Panc1 (cell line): ENCODE results near the gene PTGES. TPM values are rescaled to one million over a fixed set of nuclear protein-coding genes. Genes with fewer than 3 reads are reported as not detected.

Source experiments
- ATAC-seq: fragments of 200-7000 bp; cut with Tn5 transposase; 2 replicates; pipeline ENCODE4 v1.9.1; 2020; ENCODE audit warnings: mild to moderate bottlenecking, moderate library complexity
- BruUV-seq: library from RNA; stranded (reverse); fragments of 400-500 nt; replicated peaks from 2 replicates; lab custom pipeline; 2021; lab: Mats Ljungman, UMichigan
- CTCF ChIA-PET: fragments of 300-600 bp; sonication (Branson Sonifier 250); formaldehyde crosslinking; loops from one replicate; lab custom pipeline; 2022; ENCODE audit warnings: antibody characterized with exemption; lab: Charles Lee
- POLR2A ChIA-PET: fragments of 300-600 bp; sonication (Branson Sonifier 250); formaldehyde crosslinking; loops from one replicate; lab custom pipeline; 2022; ENCODE audit warnings: antibody characterized with exemption; lab: Charles Lee
- DNase-seq: peaks from one replicate; pipeline ENCODE4 v3.0.0-alpha.2; 2010; ENCODE audit warnings: low read depth, low spot score
- H3K27ac ChIP-seq: 2 replicates; pipeline ENCODE4 v1.5.1; 2011; ENCODE audit warnings: mild to moderate bottlenecking, low read length, inconsistent platforms
- H3K27me3 ChIP-seq: fragments of 200-500 bp; sonication (Bioruptor generic); 2 replicates; pipeline ENCODE4 v1.6.0; 2014; ENCODE audit warnings: low read length, inconsistent platforms; ENCODE audit not compliant: control insufficient read depth, insufficient read depth
- H3K36me3 ChIP-seq: fragments of 200-500 bp; sonication (Bioruptor generic); 2 replicates; pipeline ENCODE4 v1.5.1; 2014; ENCODE audit warnings: inconsistent platforms, mild to moderate bottlenecking, low read length, moderate library complexity; ENCODE audit not compliant: control insufficient read depth, insufficient read depth
- H3K4me1 ChIP-seq: 2 replicates; pipeline ENCODE4 v1.5.1; 2011; ENCODE audit warnings: inconsistent platforms, mild to moderate bottlenecking, low read length, moderate library complexity; ENCODE audit not compliant: control insufficient read depth, insufficient read depth
- H3K4me3 ChIP-seq, 2 experiments: 2 replicates each; pipeline ENCODE4 v1.5.1; 2011 to 2012; ENCODE audit warnings: low read depth in 2 of 2, low read length in 2 of 2, mild to moderate bottlenecking in 2 of 2, inconsistent platforms in 1 of 2, moderate library complexity in 1 of 2
- H3K9me3 ChIP-seq: fragments of 200-500 bp; sonication (Bioruptor generic); 2 replicates; pipeline ENCODE4 v1.5.1; 2014; ENCODE audit warnings: low read depth, mild to moderate bottlenecking, inconsistent platforms, low read length, moderate library complexity; ENCODE audit not compliant: control insufficient read depth, insufficient read depth
- POLR2AphosphoS5 ChIP-seq: IDR thresholded peaks from 2 replicates; pipeline ENCODE4 v1.6.1; 2012; ENCODE audit warnings: mild to moderate bottlenecking, low read depth, low read length, moderate library complexity
- SIN3A ChIP-seq: IDR thresholded peaks from 2 replicates; pipeline ENCODE4 v1.6.1; 2012; ENCODE audit warnings: low read depth, mild to moderate bottlenecking, low read length, moderate library complexity, borderline replicate concordance; ENCODE audit not compliant: insufficient read depth
- TCF7L2 ChIP-seq: IDR thresholded peaks from 2 replicates; pipeline ENCODE4 v1.6.1; 2011; ENCODE audit warnings: mild to moderate bottlenecking, low read depth, low read length, inconsistent platforms
- in situ Hi-C: cut with HindIII; loops from 2 replicates; pipeline ENCODE4 v1.10.0; 2016; ENCODE audit warnings: low sequenced_read_pairs, low pct_unique_long_range_greater_than_20kb
- intact Hi-C: fragments of 100-400 bp; cut with micrococcal nuclease; formaldehyde crosslinking; loops from one replicate; pipeline ENCODE4 v1.10.0; 2022; ENCODE audit not compliant: unreplicated experiment
- total RNA-seq: library from RNA; stranded (reverse); gene quantifications from one replicate; pipeline ENCODE4 v1.2.1, GENCODE V29; 2021; ENCODE audit not compliant: unreplicated experiment
- TF ChIP-seq, protein P1 (sequence below): fragments of 450-650 bp; IDR thresholded peaks from 2 replicates; pipeline ENCODE4 v1.5.1; 2017; ENCODE audit warnings: mild to moderate bottlenecking
- TF ChIP-seq, protein P2 (sequence below), 2 experiments: IDR thresholded peaks; 2 replicates each; pipeline ENCODE4 v1.6.1; 2011 to 2012; ENCODE audit warnings: low read depth in 2 of 2, control low read depth in 1 of 2, low read length in 1 of 2, mild to moderate bottlenecking in 1 of 2, moderate library complexity in 1 of 2; ENCODE audit not compliant: insufficient read depth in 1 of 2

The PTGES gene
- total RNA-seq, 1 experiment from 2014 or later = 1.1 TPM

DNA sequence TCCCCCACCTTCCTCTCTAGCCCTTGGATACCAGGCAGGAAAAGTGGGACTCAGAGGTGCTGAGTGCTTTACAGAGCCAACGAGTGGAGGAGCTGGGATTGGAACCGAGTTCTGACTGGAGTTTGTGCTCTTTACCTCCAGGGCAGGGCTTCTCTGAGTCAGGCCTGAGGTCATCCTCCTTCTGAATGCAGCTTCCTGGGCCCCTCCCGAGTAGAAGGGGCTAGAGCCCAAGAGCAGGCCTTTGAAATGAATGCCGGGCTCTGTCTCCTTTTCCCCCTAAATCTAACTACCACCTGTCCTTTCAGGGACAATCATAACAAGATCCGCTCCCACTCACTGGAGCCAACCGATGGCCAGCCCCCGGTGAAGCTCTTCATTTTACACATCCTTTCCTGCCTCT, 12.7 kb downstream of the PTGES start:
- intact Hi-C loops = no loop called here
- no peaks in the 10 kb centered on the region for H3K9me3 ChIP-seq
- in situ Hi-C loops = no loop called here
- no peak overlapping the region for H3K27ac ChIP-seq
- H3K4me3 ChIP-seq = no peak overlapping the region
- no peak for ATAC-seq
- no peaks in the 10 kb centered on the region for H3K36me3 ChIP-seq
- POLR2A ChIA-PET = no interaction called here
- no peaks in the 10 kb centered on the region for H3K27me3 ChIP-seq
- no peak for DNase-seq
- TF ChIP-seq, protein P1, sequence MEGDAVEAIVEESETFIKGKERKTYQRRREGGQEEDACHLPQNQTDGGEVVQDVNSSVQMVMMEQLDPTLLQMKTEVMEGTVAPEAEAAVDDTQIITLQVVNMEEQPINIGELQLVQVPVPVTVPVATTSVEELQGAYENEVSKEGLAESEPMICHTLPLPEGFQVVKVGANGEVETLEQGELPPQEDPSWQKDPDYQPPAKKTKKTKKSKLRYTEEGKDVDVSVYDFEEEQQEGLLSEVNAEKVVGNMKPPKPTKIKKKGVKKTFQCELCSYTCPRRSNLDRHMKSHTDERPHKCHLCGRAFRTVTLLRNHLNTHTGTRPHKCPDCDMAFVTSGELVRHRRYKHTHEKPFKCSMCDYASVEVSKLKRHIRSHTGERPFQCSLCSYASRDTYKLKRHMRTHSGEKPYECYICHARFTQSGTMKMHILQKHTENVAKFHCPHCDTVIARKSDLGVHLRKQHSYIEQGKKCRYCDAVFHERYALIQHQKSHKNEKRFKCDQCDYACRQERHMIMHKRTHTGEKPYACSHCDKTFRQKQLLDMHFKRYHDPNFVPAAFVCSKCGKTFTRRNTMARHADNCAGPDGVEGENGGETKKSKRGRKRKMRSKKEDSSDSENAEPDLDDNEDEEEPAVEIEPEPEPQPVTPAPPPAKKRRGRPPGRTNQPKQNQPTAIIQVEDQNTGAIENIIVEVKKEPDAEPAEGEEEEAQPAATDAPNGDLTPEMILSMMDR = no peak
- TF ChIP-seq SIN3A = no peak
- no peak for TF ChIP-seq POLR2AphosphoS5
- no peak for TF ChIP-seq TCF7L2
- TF ChIP-seq, protein P2, sequence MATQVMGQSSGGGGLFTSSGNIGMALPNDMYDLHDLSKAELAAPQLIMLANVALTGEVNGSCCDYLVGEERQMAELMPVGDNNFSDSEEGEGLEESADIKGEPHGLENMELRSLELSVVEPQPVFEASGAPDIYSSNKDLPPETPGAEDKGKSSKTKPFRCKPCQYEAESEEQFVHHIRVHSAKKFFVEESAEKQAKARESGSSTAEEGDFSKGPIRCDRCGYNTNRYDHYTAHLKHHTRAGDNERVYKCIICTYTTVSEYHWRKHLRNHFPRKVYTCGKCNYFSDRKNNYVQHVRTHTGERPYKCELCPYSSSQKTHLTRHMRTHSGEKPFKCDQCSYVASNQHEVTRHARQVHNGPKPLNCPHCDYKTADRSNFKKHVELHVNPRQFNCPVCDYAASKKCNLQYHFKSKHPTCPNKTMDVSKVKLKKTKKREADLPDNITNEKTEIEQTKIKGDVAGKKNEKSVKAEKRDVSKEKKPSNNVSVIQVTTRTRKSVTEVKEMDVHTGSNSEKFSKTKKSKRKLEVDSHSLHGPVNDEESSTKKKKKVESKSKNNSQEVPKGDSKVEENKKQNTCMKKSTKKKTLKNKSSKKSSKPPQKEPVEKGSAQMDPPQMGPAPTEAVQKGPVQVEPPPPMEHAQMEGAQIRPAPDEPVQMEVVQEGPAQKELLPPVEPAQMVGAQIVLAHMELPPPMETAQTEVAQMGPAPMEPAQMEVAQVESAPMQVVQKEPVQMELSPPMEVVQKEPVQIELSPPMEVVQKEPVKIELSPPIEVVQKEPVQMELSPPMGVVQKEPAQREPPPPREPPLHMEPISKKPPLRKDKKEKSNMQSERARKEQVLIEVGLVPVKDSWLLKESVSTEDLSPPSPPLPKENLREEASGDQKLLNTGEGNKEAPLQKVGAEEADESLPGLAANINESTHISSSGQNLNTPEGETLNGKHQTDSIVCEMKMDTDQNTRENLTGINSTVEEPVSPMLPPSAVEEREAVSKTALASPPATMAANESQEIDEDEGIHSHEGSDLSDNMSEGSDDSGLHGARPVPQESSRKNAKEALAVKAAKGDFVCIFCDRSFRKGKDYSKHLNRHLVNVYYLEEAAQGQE (IDR thresholded peaks at IDR 0.05; ENCODE audit: insufficient read depth in 1 of 2, low read depth in 2 of 2, low read length in 1 of 2) = no peak
- no peaks in the 10 kb centered on the region for H3K4me1 ChIP-seq
- BruUV-seq = no TSS peak
- CTCF ChIA-PET = interaction anchor here (0.6 kb wide), 2 partner anchors 9 to 33 kb away, joined by 3 read pairs; no protein-coding TSS in a partner anchor

DNA sequence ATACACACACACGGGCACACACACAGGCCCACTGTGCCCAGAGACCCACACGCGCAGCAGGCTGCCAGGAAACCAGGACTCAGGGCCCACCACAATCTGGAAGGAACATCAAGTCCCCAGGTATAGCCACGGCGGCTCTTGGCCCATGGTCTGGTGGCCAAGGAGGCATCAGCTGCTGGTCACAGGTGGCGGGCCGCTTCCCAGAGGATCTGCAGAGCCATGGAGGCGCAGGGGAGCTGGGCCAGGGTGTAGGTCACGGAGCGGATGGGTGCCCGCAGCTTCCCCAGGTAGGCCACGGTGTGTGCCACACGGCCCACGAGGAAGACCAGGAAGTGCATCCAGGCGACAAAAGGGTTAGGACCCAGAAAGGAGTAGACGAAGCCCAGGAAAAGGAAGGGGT, 13.4 kb downstream of the PTGES start:
- DNase-seq = no peak
- in situ Hi-C loops (no loop called here), intact Hi-C loops (no loop called here)
- Histone ChIP-seq H3K27me3 (no peaks in the 10 kb centered on the region), H3K9me3 (no peaks in the 10 kb centered on the region), H3K36me3 (no peaks in the 10 kb centered on the region), H3K4me3 (no peak overlapping the region), H3K27ac (no peak overlapping the region), H3K4me1 (no peaks in the 10 kb centered on the region)
- CTCF ChIA-PET = interaction anchor here (0.9 kb wide), 1 partner anchor 22 kb away, joined by 8 read pairs; no protein-coding TSS in a partner anchor
- BruUV-seq = no TSS peak
- ATAC-seq = no peak
- TF ChIP-seq POLR2AphosphoS5 (no peak), SIN3A (no peak), TCF7L2 (no peak)
- TF ChIP-seq, protein P2 (IDR thresholded peaks at IDR 0.05; ENCODE audit: insufficient read depth in 1 of 2, low read depth in 2 of 2, low read length in 1 of 2) = no peak
- TF ChIP-seq, protein P1 = no peak
- POLR2A ChIA-PET = no interaction called here
